HepG2 (cell line): Measurements from ENCODE around the gene DLG4. TPM values are rescaled to one million over a fixed set of nuclear protein-coding genes. Genes with fewer than 3 reads are reported as not detected.

Experiments used
- ATF5 ChIP-seq: sonication (generic); formaldehyde crosslinking; IDR thresholded peaks from 2 replicates; pipeline ENCODE4 v1.4.0; 2020; ENCODE audit warnings: mild to moderate bottlenecking, low read depth, missing genetic modification reagents
- DNMT3B ChIP-seq: conservative IDR thresholded peaks from 2 replicates; pipeline ENCODE4 v1.6.1; 2016; ENCODE audit warnings: missing biosample characterization, control low read depth
- HMGXB3 ChIP-seq: sonication (generic); formaldehyde crosslinking; IDR thresholded peaks from 2 replicates; pipeline ENCODE4 v1.4.0; 2020; ENCODE audit warnings: missing genetic modification reagents, borderline replicate concordance
- MIER3 ChIP-seq: IDR thresholded peaks from 2 replicates; pipeline ENCODE4 v1.6.1; 2016; ENCODE audit warnings: missing compliant biosample characterization, borderline replicate concordance
- MIXL1 ChIP-seq: IDR thresholded peaks from 2 replicates; pipeline ENCODE4 v1.6.1; 2016
- MYNN ChIP-seq: sonication (generic); formaldehyde crosslinking; IDR thresholded peaks from 2 replicates; pipeline ENCODE4 v1.4.0; 2020; ENCODE audit warnings: mild to moderate bottlenecking, low read depth, missing genetic modification reagents
- NCOA5 ChIP-seq: sonication (generic); formaldehyde crosslinking; IDR thresholded peaks from 2 replicates; pipeline ENCODE4 v1.4.0; 2020; ENCODE audit warnings: missing genetic modification reagents
- RNF2 ChIP-seq: fragments of 450-650 bp; conservative IDR thresholded peaks from 2 replicates; pipeline ENCODE4 v1.6.1; 2016; ENCODE audit warnings: low read depth
- RORA ChIP-seq: sonication (generic); formaldehyde crosslinking; IDR thresholded peaks from 2 replicates; pipeline ENCODE4 v1.5.0; 2020; ENCODE audit warnings: mild to moderate bottlenecking, missing genetic modification reagents, moderate library complexity
- SAFB2 ChIP-seq: sonication (generic); formaldehyde crosslinking; IDR thresholded peaks from 2 replicates; pipeline ENCODE4 v1.5.1; 2020; ENCODE audit warnings: missing genetic modification reagents, low read depth, mild to moderate bottlenecking, borderline replicate concordance
- SIX1 ChIP-seq: sonication (generic); formaldehyde crosslinking; IDR thresholded peaks from 2 replicates; pipeline ENCODE4 v1.4.0; 2020; ENCODE audit warnings: missing genetic modification reagents, borderline replicate concordance
- SMAD9 ChIP-seq: sonication (generic); formaldehyde crosslinking; IDR thresholded peaks from 2 replicates; pipeline ENCODE4 v1.5.1; 2020; ENCODE audit warnings: mild to moderate bottlenecking, missing genetic modification reagents
- SOX5 ChIP-seq: IDR thresholded peaks from 2 replicates; pipeline ENCODE4 v1.6.1; 2016; ENCODE audit warnings: borderline replicate concordance
- SRSF4 ChIP-seq: fragments of 200-400 bp; formaldehyde crosslinking; IDR thresholded peaks from one replicate; pipeline ENCODE4 v1.6.1; 2018; ENCODE audit warnings: mild to moderate bottlenecking, low read depth, low read length, moderate library complexity; ENCODE audit not compliant: poor library complexity, severe bottlenecking
- TFE3 ChIP-seq: IDR thresholded peaks from 2 replicates; pipeline ENCODE4 v1.6.1; 2016
- THAP11 ChIP-seq: IDR thresholded peaks from 2 replicates; pipeline ENCODE4 v1.6.1; 2016; ENCODE audit warnings: missing biosample characterization, missing genetic modification reagents
- ZFP1 ChIP-seq: IDR thresholded peaks from 2 replicates; pipeline ENCODE4 v1.6.1; 2016
- ZNF253 ChIP-seq: sonication (generic); formaldehyde crosslinking; IDR thresholded peaks from 2 replicates; pipeline ENCODE4 v1.8.0; 2022; ENCODE audit warnings: mild to moderate bottlenecking, missing genetic modification reagents, borderline replicate concordance
- ZNF30 ChIP-seq: sonication (generic); formaldehyde crosslinking; IDR thresholded peaks from 2 replicates; pipeline ENCODE4 v1.5.0; 2020; ENCODE audit warnings: mild to moderate bottlenecking, missing genetic modification reagents
- ZNF335 ChIP-seq: sonication (generic); formaldehyde crosslinking; IDR thresholded peaks from 2 replicates; pipeline ENCODE4 v1.4.0; 2020; ENCODE audit warnings: missing genetic modification reagents
- ZNF451 ChIP-seq: sonication (generic); formaldehyde crosslinking; IDR thresholded peaks from 2 replicates; pipeline ENCODE4 v1.5.0; 2020; ENCODE audit warnings: mild to moderate bottlenecking, missing genetic modification reagents
- ZNF589 ChIP-seq: sonication (generic); formaldehyde crosslinking; conservative IDR thresholded peaks from 2 replicates; pipeline ENCODE4 v1.8.0; 2022; ENCODE audit warnings: mild to moderate bottlenecking, moderate library complexity, missing genetic modification reagents
- polyA plus RNA-seq, 8 experiments: library from polyadenylated mRNA; depleted of rRNA in 3 of 8; stranded (reverse) in 7 of 8; unstranded in 1 of 8; fragments of >200 nt; fragmentation: Illumina TruSeq in 4 of 8; extraction: Trizol in 4 of 8; gene quantifications; 2 replicates each; pipeline versions ENCODE4 v1.2.1 to v1.2.3, GENCODE V29; 2011 to 2016; ENCODE audit warnings: low read depth in 4 of 8, missing spikeins in 1 of 8, mixed read lengths in 1 of 8; ENCODE audit not compliant: insufficient read depth in 1 of 8
- total RNA-seq, 5 experiments: library from RNA; depleted of rRNA; stranded (reverse); fragments of >200 nt; fragmentation: Illumina TruSeq; extraction: Trizol; gene quantifications; 2 replicates each; pipeline ENCODE4 v1.2.3, GENCODE V29; 2016; ENCODE audit warnings: low read depth in 1 of 5

The DLG4 gene
- total and polyA plus RNA-seq, 2 of the 13 experiments (the other 11 are each of a cell fraction or from before 2014, with no cell fraction given), result 0.71 to 4.3 TPM

GRCh38 chr17:7242717-7243452 lies 23.2 kb upstream of the DLG4 start (continued):
- TF ChIP-seq RORA (CRISPR knock-in tag) (no peak), ATF5 (CRISPR knock-in tag) (no peak), SOX5 (CRISPR knock-in tag) (peak; percentile 73), MIER3 (peak; percentile 63; the same call in 1 of the 2 replicates), ZNF589 (CRISPR knock-in tag) (no peak; the same call in 1 of the 2 replicates), SMAD9 (no peak), SAFB2 (peak; percentile 91), ZNF335 (CRISPR knock-in tag) (no peak), NCOA5 (no peak), THAP11 (CRISPR knock-in tag) (peak; percentile 91), ZNF30 (CRISPR knock-in tag) (no peak), SRSF4 (no peak), MIXL1 (peak; percentile 82; the same call in 1 of the 2 replicates), MYNN (CRISPR knock-in tag) (no peak), SIX1 (peak; percentile 84), DNMT3B (CRISPR knock-in tag) (peak; percentile 87), ZNF451 (CRISPR knock-in tag) (no peak), ZFP1 (CRISPR knock-in tag) (peak; percentile 58; the same call in 1 of the 2 replicates), RNF2 (no peak), HMGXB3 (CRISPR knock-in tag) (no peak), ZNF253 (no peak), TFE3 (peak; percentile 100)
